ENCODE measurements around the gene SERPINE2.

GRCh38 chr2:224077773-224078507 lies 38.9 kb upstream of the SERPINE2 start:
- TF ChIP-seq CTCF (IDR thresholded peaks at IDR 0.05) (no peak), POLR2A (IDR thresholded peaks at IDR 0.05) (no peak)

Measured in body of pancreas (tissue), 4 donors.